ENCODE results near the gene PRKCE. TPM values are rescaled to one million over a fixed set of nuclear protein-coding genes. Genes with fewer than 3 reads are reported as not detected.

Gene PRKCE
- total RNA-seq, 1 experiment from 2014 or later, result 14.0 TPM

- POLR2A ChIA-PET, result no interaction called here
- CTCF ChIA-PET, result no interaction called here
- no TSS peak for BruUV-seq (replicated peaks)
Observed at GRCh38 chr2:46188041-46188716, 536.7 kb downstream of the PRKCE start.

DNA sequence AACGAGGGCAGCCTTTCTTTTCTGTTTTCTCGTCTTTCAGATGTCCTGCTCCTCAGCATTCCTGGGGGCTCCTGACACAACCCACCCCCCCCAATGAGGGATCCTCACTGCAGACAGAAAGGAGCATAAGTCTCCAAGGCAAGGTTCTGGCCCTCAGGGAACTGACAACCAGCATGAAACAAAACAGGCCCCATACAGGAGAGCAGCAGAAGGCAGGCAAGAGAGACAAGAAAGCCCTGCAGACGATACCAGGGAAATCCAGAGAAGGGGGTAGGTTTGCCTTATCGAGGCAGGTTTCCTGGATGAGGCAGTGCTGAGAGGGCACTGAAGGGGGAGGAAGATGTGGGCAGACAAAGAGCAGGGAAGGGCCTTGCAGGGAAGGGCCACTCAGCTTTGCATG is 541.9 kb downstream of the PRKCE start:
- ChIA-PET CTCF (no interaction called here), POLR2A (no interaction called here)
- Histone ChIP-seq H3K9me3 (ENCODE audit: control insufficient read depth, insufficient read depth, low read depth, low read length) (no peaks in the 10 kb centered on the region), H3K36me3 (ENCODE audit: control insufficient read depth, insufficient read depth, low read length) (no peaks in the 10 kb centered on the region), H3K27ac (ENCODE audit: low read length) (no peak overlapping the region), H3K4me1 (ENCODE audit: control insufficient read depth, insufficient read depth, low read length) (no peaks in the 10 kb centered on the region), H3K4me3 (ENCODE audit: low read depth in 2 of 2, low read length in 2 of 2) (no peak overlapping the region), H3K27me3 (ENCODE audit: control insufficient read depth, insufficient read depth, low read length) (no peaks in the 10 kb centered on the region)
- BruUV-seq (replicated peaks), result no TSS peak
- in situ Hi-C loops (cut with HindIII; ENCODE audit: low pct_unique_long_range_greater_than_20kb, low sequenced_read_pairs), result no loop called here
- intact Hi-C loops (cut with micrococcal nuclease; ENCODE audit: unreplicated experiment), result no loop called here
- DNase-seq (ENCODE audit: low read depth, low spot score) (no peak), ATAC-seq (no peak)
- TF ChIP-seq SIN3A (IDR thresholded peaks at IDR 0.05; ENCODE audit: borderline replicate concordance, insufficient read depth, low read depth, low read length) (no peak), TCF7L2 (IDR thresholded peaks at IDR 0.05; ENCODE audit: low read depth, low read length) (no peak), REST (IDR thresholded peaks at IDR 0.05; ENCODE audit: insufficient read depth in 1 of 2, low read depth in 2 of 2, low read length in 1 of 2) (no peak)

More at GRCh38 chr2:46188041-46188716, 536.7 kb downstream of the PRKCE start:
- Histone ChIP-seq H3K27me3 (ENCODE audit: control insufficient read depth, insufficient read depth, low read length) (no peaks in the 10 kb centered on the region), H3K27ac (ENCODE audit: low read length) (no peak overlapping the region), H3K9me3 (ENCODE audit: control insufficient read depth, insufficient read depth, low read depth, low read length) (no peaks in the 10 kb centered on the region), H3K36me3 (ENCODE audit: control insufficient read depth, insufficient read depth, low read length) (no peaks in the 10 kb centered on the region), H3K4me3 (ENCODE audit: low read depth in 2 of 2, low read length in 2 of 2) (no peak overlapping the region), H3K4me1 (ENCODE audit: control insufficient read depth, insufficient read depth, low read length) (0 out of 2 replicates have a peak, but pooled peaks cover 2% of the 10 kb centered on the region)
- ATAC-seq (no peak), DNase-seq (ENCODE audit: low read depth, low spot score) (no peak)
- TF ChIP-seq REST (IDR thresholded peaks at IDR 0.05; ENCODE audit: insufficient read depth in 1 of 2, low read depth in 2 of 2, low read length in 1 of 2), result no peak
- TF ChIP-seq TCF7L2 (IDR thresholded peaks at IDR 0.05; ENCODE audit: low read depth, low read length), result no peak
- TF ChIP-seq SIN3A (IDR thresholded peaks at IDR 0.05; ENCODE audit: borderline replicate concordance, insufficient read depth, low read depth, low read length), result no peak
- no peak for TF ChIP-seq POLR2AphosphoS5 (IDR thresholded peaks at IDR 0.05; ENCODE audit: low read depth, low read length)
- TF ChIP-seq, protein P1, sequence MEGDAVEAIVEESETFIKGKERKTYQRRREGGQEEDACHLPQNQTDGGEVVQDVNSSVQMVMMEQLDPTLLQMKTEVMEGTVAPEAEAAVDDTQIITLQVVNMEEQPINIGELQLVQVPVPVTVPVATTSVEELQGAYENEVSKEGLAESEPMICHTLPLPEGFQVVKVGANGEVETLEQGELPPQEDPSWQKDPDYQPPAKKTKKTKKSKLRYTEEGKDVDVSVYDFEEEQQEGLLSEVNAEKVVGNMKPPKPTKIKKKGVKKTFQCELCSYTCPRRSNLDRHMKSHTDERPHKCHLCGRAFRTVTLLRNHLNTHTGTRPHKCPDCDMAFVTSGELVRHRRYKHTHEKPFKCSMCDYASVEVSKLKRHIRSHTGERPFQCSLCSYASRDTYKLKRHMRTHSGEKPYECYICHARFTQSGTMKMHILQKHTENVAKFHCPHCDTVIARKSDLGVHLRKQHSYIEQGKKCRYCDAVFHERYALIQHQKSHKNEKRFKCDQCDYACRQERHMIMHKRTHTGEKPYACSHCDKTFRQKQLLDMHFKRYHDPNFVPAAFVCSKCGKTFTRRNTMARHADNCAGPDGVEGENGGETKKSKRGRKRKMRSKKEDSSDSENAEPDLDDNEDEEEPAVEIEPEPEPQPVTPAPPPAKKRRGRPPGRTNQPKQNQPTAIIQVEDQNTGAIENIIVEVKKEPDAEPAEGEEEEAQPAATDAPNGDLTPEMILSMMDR (IDR thresholded peaks at IDR 0.05), result no peak
- in situ Hi-C loops (cut with HindIII; ENCODE audit: low pct_unique_long_range_greater_than_20kb, low sequenced_read_pairs) (no loop called here), intact Hi-C loops (cut with micrococcal nuclease; ENCODE audit: unreplicated experiment) (no loop called here)
